Measurements from ENCODE around the gene FASN. TPM values are rescaled to one million over a fixed set of nuclear protein-coding genes. Genes with fewer than 3 reads are reported as not detected.

Gene FASN
- total RNA-seq, 4 donors from 2014 or later = 30.3 to 63.6 (median 44.8) TPM

DNA sequence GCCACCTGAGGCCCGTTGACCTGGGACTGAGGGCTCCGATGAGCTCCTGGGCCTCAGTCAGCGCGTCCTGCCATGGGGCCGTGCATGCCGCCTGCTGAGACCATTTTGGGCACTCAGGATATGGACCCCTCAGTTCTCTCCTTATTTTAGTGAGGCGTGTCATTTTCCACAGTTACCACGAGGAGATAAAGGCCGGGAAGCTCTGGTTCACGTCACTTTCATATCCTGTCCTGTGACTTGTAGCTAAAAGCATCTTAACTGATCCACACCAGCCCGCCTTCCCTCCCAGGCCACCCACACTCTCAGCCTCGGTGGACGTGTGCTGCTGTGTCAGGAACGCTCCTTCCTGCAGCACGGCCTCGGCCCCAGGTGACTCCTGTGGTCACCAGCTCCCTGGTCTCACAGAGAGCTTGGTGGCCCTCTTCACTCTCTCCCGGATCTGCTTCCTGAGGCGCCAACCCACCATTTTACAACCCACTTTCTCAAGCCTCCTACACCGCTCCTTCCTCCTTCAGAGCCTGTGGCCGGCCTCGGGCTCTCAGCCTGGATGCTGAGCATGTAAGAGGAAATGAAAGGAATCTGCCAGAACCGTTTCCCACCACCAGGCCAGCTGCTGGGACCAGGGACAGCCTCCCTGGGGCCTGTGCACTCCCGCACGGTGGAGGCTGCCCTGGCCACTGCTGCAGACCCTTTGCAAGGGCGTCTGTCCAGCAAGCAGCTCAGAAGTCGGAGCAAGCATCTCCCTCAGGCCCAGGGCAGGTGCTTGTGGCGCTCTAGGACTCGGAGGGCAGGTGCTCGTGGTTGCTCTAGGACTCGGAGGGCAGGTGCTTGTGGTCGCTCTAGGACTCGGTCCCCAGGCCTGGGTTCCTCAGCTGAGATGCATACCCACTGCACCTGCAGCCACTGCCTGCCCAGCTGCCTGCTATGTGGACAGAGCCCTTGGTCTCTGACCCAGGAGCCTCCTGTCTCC, 23.9 kb upstream of the FASN start:
- Histone ChIP-seq H3K4me1 (peaks cover 0 to 4% (median 0%) of the 10 kb centered on the region in 4 donors), H3K27ac (replicated peaks in 1 of 4) (no peak overlapping the region), H3K9me3 (no peaks in the 10 kb centered on the region), H3K4me3 (no peak overlapping the region), H3K27me3 (no peaks in the 10 kb centered on the region), H3K36me3 (peaks cover 4 to 38% (median 21%) of the 10 kb centered on the region in 4 donors)
- no peak for DNase-seq (ENCODE audit: extremely low spot score)
- WGBS = 81% methylated on average over 30 of the region's 32 CpGs
- intact Hi-C loops (cut with DNase I) = no loop called here
- TF ChIP-seq POLR2A (IDR thresholded peaks at IDR 0.05; ENCODE audit: low read depth) (no peak), EP300 (IDR thresholded peaks at IDR 0.05) (no peak)
- TF ChIP-seq, protein P1, sequence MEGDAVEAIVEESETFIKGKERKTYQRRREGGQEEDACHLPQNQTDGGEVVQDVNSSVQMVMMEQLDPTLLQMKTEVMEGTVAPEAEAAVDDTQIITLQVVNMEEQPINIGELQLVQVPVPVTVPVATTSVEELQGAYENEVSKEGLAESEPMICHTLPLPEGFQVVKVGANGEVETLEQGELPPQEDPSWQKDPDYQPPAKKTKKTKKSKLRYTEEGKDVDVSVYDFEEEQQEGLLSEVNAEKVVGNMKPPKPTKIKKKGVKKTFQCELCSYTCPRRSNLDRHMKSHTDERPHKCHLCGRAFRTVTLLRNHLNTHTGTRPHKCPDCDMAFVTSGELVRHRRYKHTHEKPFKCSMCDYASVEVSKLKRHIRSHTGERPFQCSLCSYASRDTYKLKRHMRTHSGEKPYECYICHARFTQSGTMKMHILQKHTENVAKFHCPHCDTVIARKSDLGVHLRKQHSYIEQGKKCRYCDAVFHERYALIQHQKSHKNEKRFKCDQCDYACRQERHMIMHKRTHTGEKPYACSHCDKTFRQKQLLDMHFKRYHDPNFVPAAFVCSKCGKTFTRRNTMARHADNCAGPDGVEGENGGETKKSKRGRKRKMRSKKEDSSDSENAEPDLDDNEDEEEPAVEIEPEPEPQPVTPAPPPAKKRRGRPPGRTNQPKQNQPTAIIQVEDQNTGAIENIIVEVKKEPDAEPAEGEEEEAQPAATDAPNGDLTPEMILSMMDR (IDR thresholded peaks at IDR 0.05) = no peak

DNA sequence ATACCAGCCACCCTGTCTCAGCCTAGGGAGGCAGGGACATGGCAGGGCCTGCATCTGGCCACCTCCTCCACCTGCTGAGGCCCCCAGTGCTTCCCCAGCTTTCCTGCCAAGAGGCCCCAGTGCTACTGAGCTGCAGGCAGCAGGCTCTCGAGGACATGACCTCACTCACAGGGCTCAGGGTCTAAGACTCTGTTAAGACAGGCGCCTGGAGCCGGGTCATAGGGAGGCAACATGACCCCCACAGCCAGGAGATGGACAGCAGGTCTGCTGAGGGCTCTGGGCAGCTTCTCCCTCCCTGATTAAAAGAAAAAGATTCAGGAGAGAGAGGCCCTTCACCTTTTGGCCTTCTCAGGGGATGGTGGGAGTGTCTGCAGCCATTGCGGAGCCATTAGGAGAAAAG, 23.2 kb upstream of the FASN start:
- WGBS = 86% methylated on average over 1 of the region's 4 CpGs
- Histone ChIP-seq H3K27ac (replicated peaks in 1 of 4) (no peak overlapping the region), H3K4me1 (peaks cover 0 to 4% (median 0%) of the 10 kb centered on the region in 4 donors), H3K27me3 (no peaks in the 10 kb centered on the region), H3K36me3 (peaks cover 4 to 32% (median 18%) of the 10 kb centered on the region in 4 donors), H3K4me3 (no peak overlapping the region), H3K9me3 (no peaks in the 10 kb centered on the region)
- intact Hi-C loops (cut with DNase I) = no loop called here
- TF ChIP-seq POLR2A (IDR thresholded peaks at IDR 0.05; ENCODE audit: low read depth) (no peak), POLR2AphosphoS5 (IDR thresholded peaks at IDR 0.05) (no peak), EP300 (IDR thresholded peaks at IDR 0.05) (no peak)
- TF ChIP-seq, protein P1 (IDR thresholded peaks at IDR 0.05) = no peak
- DNase-seq (ENCODE audit: extremely low spot score) = no peak

- Histone ChIP-seq H3K4me3 (no peak overlapping the region), H3K27me3 (no peaks in the 10 kb centered on the region), H3K27ac (replicated peaks in 1 of 4) (no peak overlapping the region), H3K4me1 (peaks cover 0 to 4% (median 0%) of the 10 kb centered on the region in 4 donors), H3K9me3 (no peaks in the 10 kb centered on the region), H3K36me3 (peaks cover 4 to 30% (median 16%) of the 10 kb centered on the region in 4 donors)
- TF ChIP-seq POLR2AphosphoS5 (IDR thresholded peaks at IDR 0.05) = no peak
- intact Hi-C loops (cut with DNase I) = no loop called here
- WGBS = 74% methylated on average over 12 of the region's 12 CpGs
- DNase-seq (ENCODE audit: extremely low spot score) = no peak
Observed at GRCh38 chr17:82120148-82120547, 22.1 kb upstream of the FASN start.

GRCh38 chr17:82118815-82119380, 20.9 kb upstream of the FASN start:
- intact Hi-C loops (cut with DNase I) = no loop called here
- TF ChIP-seq, protein P1 (IDR thresholded peaks at IDR 0.05) = no peak
- no peak for TF ChIP-seq POLR2A (IDR thresholded peaks at IDR 0.05; ENCODE audit: low read depth)
- TF ChIP-seq POLR2AphosphoS5 (IDR thresholded peaks at IDR 0.05) = no peak
- no peak for TF ChIP-seq EP300 (IDR thresholded peaks at IDR 0.05)
- peaks cover 0 to 4% (median 0%) of the 10 kb centered on the region in 4 donors for H3K4me1 ChIP-seq
- H3K36me3 ChIP-seq = peaks cover 0 to 27% (median 15%) of the 10 kb centered on the region in 4 donors
- no peak overlapping the region for H3K27ac ChIP-seq (replicated peaks in 1 of 4)
- H3K27me3 ChIP-seq = no peaks in the 10 kb centered on the region
- no peak for DNase-seq (ENCODE audit: extremely low spot score)
- H3K4me3 ChIP-seq = no peak overlapping the region
- no peaks in the 10 kb centered on the region for H3K9me3 ChIP-seq
- WGBS = 77% methylated on average over 12 of the region's 12 CpGs

GRCh38 chr17:82118168-82118814, 20.3 kb upstream of the FASN start:
- peaks cover 0 to 33% (median 20%) of the 10 kb centered on the region in 4 donors for H3K36me3 ChIP-seq
- peaks cover 0 to 4% (median 0%) of the 10 kb centered on the region in 4 donors for H3K4me1 ChIP-seq
- no peak overlapping the region for H3K27ac ChIP-seq (replicated peaks in 1 of 4)
- WGBS = 81% methylated on average over 11 of the region's 18 CpGs
- H3K27me3 ChIP-seq = no peaks in the 10 kb centered on the region
- TF ChIP-seq POLR2A (IDR thresholded peaks at IDR 0.05; ENCODE audit: low read depth) = no peak
- TF ChIP-seq, protein P1 (IDR thresholded peaks at IDR 0.05) = no peak
- no peak for TF ChIP-seq EP300 (IDR thresholded peaks at IDR 0.05)
- TF ChIP-seq POLR2AphosphoS5 (IDR thresholded peaks at IDR 0.05) = no peak
- H3K9me3 ChIP-seq = no peaks in the 10 kb centered on the region
- intact Hi-C loops (cut with DNase I) = no loop called here
- no peak for DNase-seq (ENCODE audit: extremely low spot score)
- H3K4me3 ChIP-seq = no peak overlapping the region
